MCF 10A (cell line): ENCODE data around the gene YEATS4. TPM values are rescaled to one million over a fixed set of nuclear protein-coding genes. Genes with fewer than 3 reads are reported as not detected.

Source experiments
- BruUV-seq: library from RNA; stranded (reverse); fragments of 400-500 nt; replicated peaks from 2 replicates; lab custom pipeline; 2021; lab: Mats Ljungman, UMichigan
- CTCF ChIA-PET: fragments of 300-600 bp; sonication (Branson Sonifier 250); formaldehyde crosslinking; extraction: SDS; loops from one replicate; lab custom pipeline; 2021; ENCODE audit warnings: antibody characterized with exemption, inconsistent platforms; lab: Yijun Ruan, JAX
- POLR2A ChIA-PET: fragments of 300-600, 350-650 bp; sonication (Branson Sonifier 250); formaldehyde crosslinking; extraction: SDS; loops from one replicate; lab custom pipeline; 2020; ENCODE audit warnings: antibody characterized with exemption, inconsistent platforms; lab: Yijun Ruan, JAX
- DNase-seq: peaks from one replicate; pipeline ENCODE4 v3.0.0-alpha.2; 2018; ENCODE audit not compliant: unreplicated experiment
- H3K27ac Mint-ChIP-seq: one replicate; pipeline ENCODE4 v1.8.0; 2022; ENCODE audit warnings: mild to moderate bottlenecking, low read depth, mixed read lengths; ENCODE audit not compliant: unreplicated experiment
- H3K27me3 Mint-ChIP-seq: one replicate; pipeline ENCODE4 v1.8.0; 2022; ENCODE audit warnings: mixed read lengths; ENCODE audit not compliant: insufficient read depth, unreplicated experiment
- H3K36me3 Mint-ChIP-seq: one replicate; pipeline ENCODE4 v1.8.0; 2022; ENCODE audit warnings: mild to moderate bottlenecking, moderate library complexity, mixed read lengths; ENCODE audit not compliant: insufficient read depth, unreplicated experiment
- H3K4me1 Mint-ChIP-seq: one replicate; pipeline ENCODE4 v1.8.0; 2022; ENCODE audit warnings: mixed read lengths; ENCODE audit not compliant: insufficient read depth, unreplicated experiment
- H3K4me3 Mint-ChIP-seq: one replicate; pipeline ENCODE4 v1.8.0; 2022; ENCODE audit warnings: mild to moderate bottlenecking, moderate library complexity, mixed read lengths; ENCODE audit not compliant: unreplicated experiment
- H3K9me3 Mint-ChIP-seq: one replicate; pipeline ENCODE4 v1.8.0; 2022; ENCODE audit warnings: mixed read lengths; ENCODE audit not compliant: unreplicated experiment
- intact Hi-C: fragments of 100-400 bp; cut with micrococcal nuclease; formaldehyde crosslinking; loops from 2 replicates; pipeline ENCODE4 v1.14.1; 2022
- total RNA-seq: library from RNA; stranded (reverse); gene quantifications from 2 replicates; pipeline ENCODE4 v1.2.3, GENCODE V29; 2022
- TF ChIP-seq, protein P1 (sequence below): fragments of 200-600 bp; IDR thresholded peaks from one replicate; pipeline ENCODE4 v1.8.0; 2022; ENCODE audit warnings: antibody characterized with exemption, mild to moderate bottlenecking; ENCODE audit not compliant: unreplicated experiment

The YEATS4 gene
- total RNA-seq, 1 experiment from 2014 or later, result 30.9 TPM

DNA sequence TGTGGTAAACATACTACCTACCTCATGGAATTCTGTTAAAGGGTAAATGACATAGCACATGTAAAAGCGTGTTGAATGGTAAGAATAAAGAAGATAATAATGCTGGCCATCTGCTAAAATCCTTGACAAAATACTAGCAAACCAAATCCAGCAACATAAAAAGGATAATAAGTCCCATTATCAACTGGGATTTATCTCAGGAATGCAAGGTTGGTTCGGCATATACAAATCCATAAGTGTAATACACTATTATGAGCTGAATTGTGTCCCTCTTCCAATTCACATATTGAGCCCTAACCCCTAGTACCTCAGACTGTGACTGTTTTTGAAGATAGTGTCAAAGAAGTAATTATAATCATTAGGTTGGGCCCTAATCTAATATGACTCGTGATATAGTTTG, 37.4 kb downstream of the YEATS4 start:
- ChIA-PET CTCF (interaction anchor here (1.2 kb wide), 1 partner anchor 173 kb away, joined by 4 read pairs; no protein-coding TSS in a partner anchor), POLR2A (no interaction called here)
- peaks cover 14% of the 10 kb centered on the region for H3K9me3 Mint-ChIP-seq
- no peaks in the 10 kb centered on the region for H3K4me1 Mint-ChIP-seq
- no peak for DNase-seq
- TF ChIP-seq, protein P1, sequence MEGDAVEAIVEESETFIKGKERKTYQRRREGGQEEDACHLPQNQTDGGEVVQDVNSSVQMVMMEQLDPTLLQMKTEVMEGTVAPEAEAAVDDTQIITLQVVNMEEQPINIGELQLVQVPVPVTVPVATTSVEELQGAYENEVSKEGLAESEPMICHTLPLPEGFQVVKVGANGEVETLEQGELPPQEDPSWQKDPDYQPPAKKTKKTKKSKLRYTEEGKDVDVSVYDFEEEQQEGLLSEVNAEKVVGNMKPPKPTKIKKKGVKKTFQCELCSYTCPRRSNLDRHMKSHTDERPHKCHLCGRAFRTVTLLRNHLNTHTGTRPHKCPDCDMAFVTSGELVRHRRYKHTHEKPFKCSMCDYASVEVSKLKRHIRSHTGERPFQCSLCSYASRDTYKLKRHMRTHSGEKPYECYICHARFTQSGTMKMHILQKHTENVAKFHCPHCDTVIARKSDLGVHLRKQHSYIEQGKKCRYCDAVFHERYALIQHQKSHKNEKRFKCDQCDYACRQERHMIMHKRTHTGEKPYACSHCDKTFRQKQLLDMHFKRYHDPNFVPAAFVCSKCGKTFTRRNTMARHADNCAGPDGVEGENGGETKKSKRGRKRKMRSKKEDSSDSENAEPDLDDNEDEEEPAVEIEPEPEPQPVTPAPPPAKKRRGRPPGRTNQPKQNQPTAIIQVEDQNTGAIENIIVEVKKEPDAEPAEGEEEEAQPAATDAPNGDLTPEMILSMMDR, result no peak
- BruUV-seq, result no TSS peak
- no peaks in the 10 kb centered on the region for H3K27me3 Mint-ChIP-seq
- no peak overlapping the region for H3K4me3 Mint-ChIP-seq
- peaks cover 10% of the 10 kb centered on the region for H3K36me3 Mint-ChIP-seq
- intact Hi-C loops, result no loop called here
- H3K27ac Mint-ChIP-seq, result no peak overlapping the region

DNA sequence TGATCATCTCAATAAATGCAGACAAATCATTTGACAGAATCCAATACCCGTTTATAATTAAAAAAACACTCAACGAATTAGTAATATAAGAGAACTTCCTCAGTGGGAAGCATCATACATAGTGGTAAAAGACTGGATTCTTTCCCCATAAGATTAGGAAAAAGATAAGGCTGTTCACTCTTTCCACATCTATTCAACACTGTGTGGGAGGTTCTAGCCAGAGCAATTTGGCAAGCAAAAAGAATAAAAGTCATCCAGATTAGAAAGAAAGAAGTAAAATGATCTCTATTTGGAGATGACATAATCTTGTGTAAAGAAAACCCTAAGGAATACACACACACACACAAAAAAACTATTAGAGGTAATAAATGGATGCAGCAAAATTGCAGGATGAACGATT, 38.4 kb downstream of the YEATS4 start:
- peaks cover 14% of the 10 kb centered on the region for H3K9me3 Mint-ChIP-seq
- BruUV-seq, result no TSS peak
- intact Hi-C loops, result no loop called here

DNA sequence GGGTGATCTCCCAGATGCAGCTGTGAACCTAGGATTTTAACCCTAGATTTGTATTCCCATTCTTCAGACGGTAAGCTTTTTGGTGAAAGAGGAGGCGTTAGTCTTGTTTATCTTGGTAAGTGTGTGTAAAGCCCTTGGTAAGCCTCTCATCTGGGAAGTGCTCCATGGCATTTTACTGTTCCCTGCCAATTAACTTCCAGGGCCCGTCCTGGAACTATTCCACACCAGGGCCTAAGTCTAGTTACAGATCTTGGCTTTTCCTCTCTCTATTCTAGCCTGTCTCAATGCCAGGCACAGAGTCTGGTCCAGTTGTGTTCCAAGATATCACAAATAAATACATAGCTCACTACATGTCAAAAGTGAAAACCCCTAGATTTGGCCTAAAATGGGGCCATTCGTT, 42.4 kb downstream of the YEATS4 start:
- Mint-ChIP-seq H3K4me3 (no peak overlapping the region), H3K36me3 (no peaks in the 10 kb centered on the region), H3K27ac (no peak overlapping the region), H3K4me1 (peaks cover 18% of the 10 kb centered on the region), H3K27me3 (no peaks in the 10 kb centered on the region), H3K9me3 (peaks cover 7% of the 10 kb centered on the region)
- TF ChIP-seq, protein P1, result no peak
- BruUV-seq, result no TSS peak
- no peak for DNase-seq
- intact Hi-C loops, result no loop called here
- CTCF ChIA-PET, result interaction anchor here (0.6 to 0.8 kb wide), 3 partner anchors 45 to 1753 kb away, joined by 3 read pairs; no protein-coding TSS in a partner anchor
- POLR2A ChIA-PET, result interaction anchor here (0.6 to 0.8 kb wide), 3 partner anchors 8 to 287 kb away, joined by 3 read pairs; no protein-coding TSS in a partner anchor

More for the DNA sequence above, 38.4 kb downstream of the YEATS4 start:
- peaks cover 10% of the 10 kb centered on the region for H3K36me3 Mint-ChIP-seq
- TF ChIP-seq, protein P1, result no peak
- no peaks in the 10 kb centered on the region for H3K4me1 Mint-ChIP-seq
- ChIA-PET CTCF (no interaction called here), POLR2A (no interaction called here)
- no peaks in the 10 kb centered on the region for H3K27me3 Mint-ChIP-seq
- H3K27ac Mint-ChIP-seq, result no peak overlapping the region
- no peak for DNase-seq
- no peak overlapping the region for H3K4me3 Mint-ChIP-seq

DNA sequence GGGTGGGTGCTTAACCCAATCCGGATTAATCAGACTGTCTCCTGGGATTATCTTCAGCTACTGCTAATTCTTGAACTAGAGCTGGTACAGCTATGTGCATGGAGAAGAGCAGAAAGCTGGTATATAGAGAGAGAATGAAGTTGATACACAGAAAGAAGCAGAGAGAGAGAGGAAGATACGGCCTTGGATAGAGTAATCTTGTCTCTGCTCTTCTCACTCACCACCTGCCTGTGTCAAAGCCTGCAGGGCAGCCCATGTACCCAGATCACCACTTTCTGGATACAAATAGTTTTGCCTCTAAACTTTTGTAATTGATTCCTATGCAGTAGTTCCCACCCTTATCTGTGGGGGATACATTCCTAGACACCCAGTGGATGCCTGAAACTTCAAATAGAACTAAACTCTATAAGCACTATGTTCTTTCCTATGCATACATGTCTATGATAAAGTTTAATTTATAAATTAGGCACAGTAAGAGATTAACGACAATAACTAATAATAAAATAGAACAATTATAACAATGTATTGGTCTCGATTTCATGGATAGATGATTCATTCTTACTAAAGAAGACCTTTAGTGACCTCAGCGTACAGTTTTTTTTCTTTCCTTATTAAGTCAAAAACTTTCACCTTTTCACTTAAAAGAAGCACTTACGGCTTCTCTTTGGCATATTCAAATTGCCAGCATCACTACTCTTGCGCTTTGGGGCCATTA, 45.5 kb downstream of the YEATS4 start:
- Mint-ChIP-seq H3K4me3 (no peak overlapping the region), H3K9me3 (no peaks in the 10 kb centered on the region), H3K27ac (peak overlapping the region; percentile 47), H3K4me1 (peaks cover 18% of the 10 kb centered on the region), H3K36me3 (no peaks in the 10 kb centered on the region), H3K27me3 (no peaks in the 10 kb centered on the region)
- TF ChIP-seq, protein P1, result no peak
- no TSS peak for BruUV-seq
- ChIA-PET CTCF (interaction anchor here (1.2 to 1.7 kb wide), 3 partner anchors 38 to 235 kb away, joined by 3 read pairs; no protein-coding TSS in a partner anchor), POLR2A (interaction anchor here (0.5 to 0.7 kb wide), 2 partner anchors 143 to 389 kb away, joined by 3 read pairs; no protein-coding TSS in a partner anchor)
- DNase-seq, result no peak
- intact Hi-C loops, result no loop called here
